Esophagus squamous epithelium (tissue), 5 donors: ENCODE data around the gene C3orf18. TPM values are rescaled to one million over a fixed set of nuclear protein-coding genes. Genes with fewer than 3 reads are reported as not detected.

Experiments
- DNase-seq: peaks from one replicate; lab custom pipeline; 2025; lab: John Stamatoyannopoulos, UW
- H3K27ac ChIP-seq, 4 donors: fragments of 200-600 bp; sonication (generic); one replicate each; pipeline ENCODE4 v1.5.1; 2016 to 2019; ENCODE audit warnings: mild to moderate bottlenecking in 1 of 4
- H3K27me3 ChIP-seq, 4 donors: fragments of 200-600 bp; sonication (generic); 1 replicate in 3 of 4; 2 replicates in 1 of 4; pipeline versions ENCODE4 v1.5.1 to v1.6.0; 2017 to 2021; ENCODE audit warnings: antibody characterized with exemption in 1 of 4
- H3K36me3 ChIP-seq, 3 donors: fragments of 200-600 bp; sonication (generic); one replicate each; pipeline ENCODE4 v1.5.1; 2016 to 2019
- H3K4me1 ChIP-seq, 3 donors: fragments of 200-600 bp; sonication (generic); one replicate each; pipeline ENCODE4 v1.5.1; 2017 to 2019
- H3K4me3 ChIP-seq, 4 donors: fragments of 200-600 bp; sonication (generic); 1 replicate in 3 of 4; 2 replicates in 1 of 4; pipeline ENCODE4 v1.5.1; 2016 to 2019; ENCODE audit warnings: mild to moderate bottlenecking in 2 of 4, moderate library complexity in 1 of 4
- H3K9me3 ChIP-seq, 3 donors: fragments of 200-600 bp; sonication (generic); one replicate each; pipeline ENCODE4 v1.5.1; 2016 to 2019
- POLR2A ChIP-seq, 4 donors: fragments of 450-650 bp; IDR thresholded peaks; one replicate each; pipeline ENCODE4 v1.6.1; 2017; ENCODE audit warnings: antibody characterized with exemption in 4 of 4, mild to moderate bottlenecking in 4 of 4, moderate library complexity in 3 of 4
- WGBS, 2 donors: methylation state at CpG; one replicate each; pipeline ENCODE4 v1.1.5; 2018; 5-methylcytosine and 5-hydroxymethylcytosine counted together
- intact Hi-C: fragments of 100-400 bp; cut with DNase I; formaldehyde crosslinking; loops from one replicate; pipeline ENCODE4 v1.15.0; 2022
- total RNA-seq, 4 donors: library from RNA; depleted of rRNA; stranded (reverse); fragments of >200 nt; gene quantifications; one replicate each; pipeline ENCODE4 v1.1.0, GENCODE V29; 2016
- TF ChIP-seq, protein P1 (sequence below), 6 experiments: fragments of 450-650 bp in 4 of 6; fragments of 200-600 bp in 2 of 6; sonication (generic) in 2 of 6; IDR thresholded peaks; one replicate each; pipeline ENCODE4 v1.5.1; 2016 to 2019; ENCODE audit warnings: antibody characterized with exemption in 6 of 6, mild to moderate bottlenecking in 4 of 6, moderate library complexity in 4 of 6
- donor health status: DM: yes; HTN: yes; CAD: no.

Gene C3orf18
- total RNA-seq, 4 donors from 2014 or later: 0.15 to 3.2 (median 1.2) TPM

DNA sequence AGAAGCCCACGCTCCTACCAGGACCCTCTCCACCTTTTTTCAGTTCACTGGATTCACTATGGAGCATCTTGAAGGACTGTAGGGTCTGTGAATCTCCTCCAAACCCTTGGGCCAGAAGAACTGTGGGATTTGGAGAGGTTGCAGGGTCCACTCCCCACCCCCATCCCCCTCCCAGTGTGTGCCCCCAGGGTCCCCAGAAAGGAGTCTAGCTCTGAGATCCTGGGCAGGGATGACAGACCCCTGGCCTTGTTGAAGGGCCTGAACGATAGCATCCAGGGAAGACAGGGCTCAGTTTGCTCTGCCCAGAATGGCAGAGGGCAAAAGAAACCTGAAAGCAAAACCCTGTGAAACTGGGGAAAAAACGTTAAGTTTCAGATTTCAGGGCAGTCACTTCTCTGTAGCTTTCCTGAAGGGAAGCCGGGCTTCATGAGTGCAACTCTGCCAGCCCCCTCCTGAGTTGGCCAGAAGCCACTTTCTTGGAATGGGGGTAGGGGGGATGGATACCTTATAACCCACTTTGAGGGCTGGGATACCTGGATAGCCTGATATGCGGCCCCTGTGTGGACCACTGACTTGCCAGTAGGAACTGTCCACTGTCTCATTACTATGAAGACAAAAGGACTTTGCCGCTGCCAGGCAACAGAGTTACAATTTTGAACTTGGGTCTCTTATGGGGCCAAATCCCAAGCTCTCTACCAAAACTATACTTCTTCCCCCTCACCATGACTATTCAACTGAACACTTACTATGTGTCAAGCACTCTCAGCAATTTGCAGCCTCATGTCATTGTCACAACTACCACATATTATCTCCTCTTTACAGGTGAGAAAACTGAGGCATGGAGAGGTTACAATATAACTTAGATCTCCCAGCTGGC is 45.7 kb upstream of the C3orf18 start:
- peak overlapping the region in 1 of 4 donors; percentile 84 for H3K4me3 ChIP-seq
- no peaks in the 10 kb centered on the region for H3K27me3 ChIP-seq

DNA sequence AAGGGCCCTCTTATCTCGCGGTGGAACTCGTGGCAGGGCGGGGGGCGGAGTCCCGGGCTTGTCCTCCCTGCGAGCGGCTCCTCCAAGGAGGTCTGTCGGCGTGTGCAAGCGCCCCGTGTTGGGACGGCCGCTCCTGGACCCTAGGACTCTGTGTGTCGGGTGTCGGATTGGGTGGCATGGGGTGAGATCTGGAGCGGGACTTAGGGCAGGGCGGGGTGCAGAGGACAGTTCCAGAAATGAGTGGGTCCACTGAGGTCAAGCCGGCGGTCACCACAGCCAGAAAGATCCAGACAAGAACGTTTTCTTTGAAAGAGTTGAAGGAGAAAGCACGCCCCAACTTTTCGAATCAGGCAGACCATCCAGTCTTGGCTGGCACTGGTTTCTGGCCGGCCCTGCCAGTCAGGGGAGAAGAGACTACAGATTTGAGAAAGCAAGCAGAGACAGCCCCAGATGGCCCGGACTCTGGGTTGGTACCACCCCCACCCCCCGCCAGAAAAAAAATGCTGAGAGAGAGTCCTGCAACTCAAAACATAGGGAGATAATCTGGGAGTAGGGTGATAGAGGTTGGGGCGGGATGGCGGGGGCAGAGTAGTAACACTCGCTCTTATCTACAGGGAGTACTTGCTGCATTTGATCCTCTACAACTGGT is 44.8 kb upstream of the C3orf18 start:
- Histone ChIP-seq H3K4me1 (peaks cover 19 to 84% (median 47%) of the 10 kb centered on the region in 3 donors), H3K9me3 (no peaks in the 10 kb centered on the region), H3K36me3 (peaks cover 0 to 13% (median 2%) of the 10 kb centered on the region in 3 donors), H3K4me3 (peak overlapping the region; percentile 56 to 85 (median 76)), H3K27ac (peak overlapping the region; percentile 83 to 93 (median 90)), H3K27me3 (no peaks in the 10 kb centered on the region)
- no peak for DNase-seq
- TF ChIP-seq POLR2A (IDR thresholded peaks at IDR 0.05): no peak
- TF ChIP-seq, protein P1, sequence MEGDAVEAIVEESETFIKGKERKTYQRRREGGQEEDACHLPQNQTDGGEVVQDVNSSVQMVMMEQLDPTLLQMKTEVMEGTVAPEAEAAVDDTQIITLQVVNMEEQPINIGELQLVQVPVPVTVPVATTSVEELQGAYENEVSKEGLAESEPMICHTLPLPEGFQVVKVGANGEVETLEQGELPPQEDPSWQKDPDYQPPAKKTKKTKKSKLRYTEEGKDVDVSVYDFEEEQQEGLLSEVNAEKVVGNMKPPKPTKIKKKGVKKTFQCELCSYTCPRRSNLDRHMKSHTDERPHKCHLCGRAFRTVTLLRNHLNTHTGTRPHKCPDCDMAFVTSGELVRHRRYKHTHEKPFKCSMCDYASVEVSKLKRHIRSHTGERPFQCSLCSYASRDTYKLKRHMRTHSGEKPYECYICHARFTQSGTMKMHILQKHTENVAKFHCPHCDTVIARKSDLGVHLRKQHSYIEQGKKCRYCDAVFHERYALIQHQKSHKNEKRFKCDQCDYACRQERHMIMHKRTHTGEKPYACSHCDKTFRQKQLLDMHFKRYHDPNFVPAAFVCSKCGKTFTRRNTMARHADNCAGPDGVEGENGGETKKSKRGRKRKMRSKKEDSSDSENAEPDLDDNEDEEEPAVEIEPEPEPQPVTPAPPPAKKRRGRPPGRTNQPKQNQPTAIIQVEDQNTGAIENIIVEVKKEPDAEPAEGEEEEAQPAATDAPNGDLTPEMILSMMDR (IDR thresholded peaks at IDR 0.05): no peak
- 2 to 8% methylated on average over 8 to 20 of the region's 29 CpGs for WGBS, 2 donors
- intact Hi-C loops: loop anchor here (2.0 kb wide), 1 partner anchor 40 kb away; no protein-coding TSS in a partner anchor

More for the DNA sequence above, 45.7 kb upstream of the C3orf18 start:
- Histone ChIP-seq H3K36me3 (peaks cover 0 to 4% (median 0%) of the 10 kb centered on the region in 3 donors), H3K27ac (peak overlapping the region in 2 of 4 donors; percentile 91 to 93), H3K9me3 (no peaks in the 10 kb centered on the region), H3K4me1 (peaks cover 26 to 84% (median 47%) of the 10 kb centered on the region in 3 donors)
- WGBS, 2 donors: 55 to 100% methylated on average over 2 to 5 of the region's 6 CpGs
- intact Hi-C loops: loop anchor here (2.0 kb wide), 1 partner anchor 40 kb away; no protein-coding TSS in a partner anchor
- no peak for TF ChIP-seq POLR2A (IDR thresholded peaks at IDR 0.05)
- TF ChIP-seq, protein P1 (IDR thresholded peaks at IDR 0.05): no peak
- no peak for DNase-seq

DNA sequence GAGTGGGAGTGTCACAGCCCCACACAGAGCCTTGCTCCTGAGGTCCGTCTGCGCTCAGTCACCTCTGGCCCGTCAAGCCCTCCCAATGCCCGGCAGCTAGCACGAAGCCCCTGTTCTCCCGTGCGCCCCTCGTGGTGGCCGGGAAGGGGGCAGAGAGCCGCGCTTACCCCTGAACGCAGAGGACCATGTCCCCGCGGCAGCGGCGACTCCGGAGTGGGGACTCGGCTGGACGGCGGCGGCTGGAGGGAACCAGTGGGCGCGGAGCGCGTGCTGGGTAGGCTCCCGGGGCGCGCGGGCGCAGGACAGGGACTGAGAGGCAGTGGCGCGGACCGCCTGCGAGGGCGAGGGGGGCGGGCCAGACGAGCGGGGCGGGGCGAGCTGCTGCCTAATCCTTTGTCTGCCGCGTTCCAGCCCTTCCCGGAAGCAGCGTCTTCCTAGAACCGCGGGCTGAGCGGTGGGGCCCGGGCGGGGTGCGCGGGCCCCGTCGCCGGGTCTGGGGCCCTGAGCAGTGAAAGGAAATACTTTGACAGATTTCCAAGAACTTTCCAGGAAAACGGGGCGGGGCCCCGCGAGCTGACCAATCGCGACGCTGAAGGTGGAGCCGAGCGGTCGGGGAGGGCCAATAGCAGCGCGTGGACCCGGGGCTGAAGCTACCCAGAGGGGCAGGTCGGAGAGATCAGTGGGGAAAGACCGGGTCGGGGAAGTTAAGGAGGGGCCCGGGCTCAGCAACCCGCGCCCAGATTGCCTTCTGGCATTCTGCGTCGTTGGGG is 44.1 kb upstream of the C3orf18 start, which contains the start of gene CISH:
TSS of gene CISH (minus strand) at position 311 of the 770 bp plus-strand sequence. CDS start at position 187, 124 bp downstream.
- peak within 1 kb of the TSS; percentile 56 to 85 (median 76) for H3K4me3 ChIP-seq
- no peaks in the 10 kb centered on the region for H3K27me3 ChIP-seq
- peak; percentile 90 for DNase-seq
- intact Hi-C loops: loop anchor here (2.0 kb wide), 1 partner anchor 39 kb away; no protein-coding TSS in a partner anchor
- 0% methylated on average over 4 to 24 of the region's 75 CpGs for WGBS, 2 donors
- peaks cover 21 to 88% (median 52%) of the 10 kb centered on the region in 3 donors for H3K4me1 ChIP-seq
- H3K27ac ChIP-seq: peak within 1 kb of the TSS; percentile 83 to 93 (median 90)
- H3K9me3 ChIP-seq: no peaks in the 10 kb centered on the region
- peak in 2 of 4 donors; percentile 61 to 88 for TF ChIP-seq POLR2A (IDR thresholded peaks at IDR 0.05)
- TF ChIP-seq, protein P1 (IDR thresholded peaks at IDR 0.05): peak in 3 of 6 experiments; percentile 10 to 47 (median 30)
- peaks cover 0 to 20% (median 3%) of the 10 kb centered on the region in 3 donors for H3K36me3 ChIP-seq

DNA sequence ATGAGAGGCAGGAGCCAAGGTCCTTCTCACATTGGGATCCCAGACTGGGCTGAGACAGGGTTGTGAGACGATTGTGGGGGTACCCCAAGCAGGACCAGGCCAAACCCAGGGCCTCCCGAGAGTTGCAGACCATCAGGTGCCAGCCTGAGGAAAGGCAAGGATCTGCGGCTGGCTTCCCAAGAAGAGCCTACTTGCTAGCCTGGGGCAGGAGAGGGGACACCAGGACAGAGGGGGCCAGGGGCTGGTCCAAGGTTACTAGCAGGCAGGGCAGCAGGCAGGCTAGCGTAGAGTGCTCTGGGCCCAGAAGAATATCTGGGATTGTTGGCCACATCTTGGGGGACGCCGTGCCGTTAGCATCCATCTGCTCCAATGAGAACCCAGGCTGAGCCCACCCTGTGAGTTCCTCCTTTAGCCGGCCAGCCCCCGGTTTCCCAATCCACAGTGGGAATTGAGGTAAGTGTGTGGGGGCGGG is 43.5 kb upstream of the C3orf18 start:
- Histone ChIP-seq H3K27me3 (no peaks in the 10 kb centered on the region), H3K36me3 (peaks cover 0 to 23% (median 3%) of the 10 kb centered on the region in 3 donors), H3K9me3 (no peaks in the 10 kb centered on the region), H3K4me1 (peaks cover 27 to 88% (median 55%) of the 10 kb centered on the region in 3 donors), H3K27ac (peak overlapping the region; percentile 83 to 93 (median 90)), H3K4me3 (peak overlapping the region; percentile 56 to 85 (median 76))
- intact Hi-C loops: no loop called here
- TF ChIP-seq, protein P1 (IDR thresholded peaks at IDR 0.05): no peak
- TF ChIP-seq POLR2A (IDR thresholded peaks at IDR 0.05): no peak
- 0% methylated on average over 1 to 3 of the region's 10 CpGs for WGBS, 2 donors
- no peak for DNase-seq
